ENCODE measurements around the gene MAGI1.
A peak's percentile ranks its signal among the peaks of the same experiment; 100 is the strongest.

MAGI1 gene

DNA sequence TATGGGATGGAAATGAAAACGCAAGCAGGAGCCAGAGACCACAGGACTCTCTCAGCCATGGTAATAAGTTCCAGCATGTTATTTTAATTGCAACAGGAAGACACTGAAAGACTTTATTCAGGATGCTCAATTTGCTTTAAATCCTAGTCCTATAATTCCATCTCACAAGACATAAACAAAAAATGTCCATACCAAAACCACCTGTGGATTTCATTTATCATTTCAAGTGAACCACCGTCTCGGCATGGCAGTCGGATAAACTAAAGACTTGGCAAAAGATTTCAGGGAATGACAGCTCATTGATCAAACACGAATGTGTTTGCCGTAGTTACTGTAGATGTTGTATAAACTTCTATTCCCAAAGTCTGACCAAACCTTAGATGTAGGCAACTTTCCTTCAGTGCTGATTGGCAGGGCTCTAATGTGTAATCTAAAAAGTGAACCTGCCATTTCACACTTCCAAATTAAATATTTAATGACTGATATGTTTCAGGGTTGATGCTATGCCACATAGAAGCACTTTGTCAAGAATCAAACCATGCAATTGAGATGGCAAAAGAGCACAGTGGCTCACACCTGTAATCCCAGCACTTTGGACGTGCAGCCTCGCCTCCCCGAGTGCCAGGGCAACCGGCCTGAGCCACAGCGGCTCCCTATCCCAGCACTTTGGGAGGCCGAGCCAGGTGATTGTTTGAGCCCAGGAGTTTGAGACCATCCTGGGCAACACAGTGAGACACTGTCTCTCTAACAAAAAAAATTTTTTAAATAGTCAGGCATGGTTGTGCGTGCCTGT is 331.7 kb downstream of the MAGI1 start:
- DNase-seq (ENCODE audit: low spot score) = no peak

- no peak for DNase-seq (ENCODE audit: low spot score)
These were observed 332.4 kb downstream of the MAGI1 start for GRCh38 chr3:65706301-65706700.

DNA sequence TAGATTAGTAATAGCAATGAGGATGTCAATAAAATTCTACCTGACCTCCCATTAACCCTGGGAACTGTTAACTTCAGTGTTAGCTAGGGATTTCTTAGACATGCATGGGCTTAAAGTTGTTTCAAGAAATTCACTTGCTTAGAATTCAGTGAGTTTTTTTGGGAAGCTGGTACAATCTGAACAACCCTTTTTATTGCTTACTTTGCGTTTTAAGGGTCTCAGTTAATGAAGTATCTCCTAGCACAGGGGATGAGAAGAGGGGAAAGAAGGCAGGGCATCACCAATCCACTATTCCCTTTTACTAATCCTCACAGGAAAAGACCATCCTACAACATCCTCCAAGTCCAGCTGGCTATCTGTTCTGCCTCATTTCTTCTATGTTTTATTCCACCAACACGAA is 334.9 kb downstream of the MAGI1 start:
- no peak for DNase-seq (ENCODE audit: low spot score)

DNA sequence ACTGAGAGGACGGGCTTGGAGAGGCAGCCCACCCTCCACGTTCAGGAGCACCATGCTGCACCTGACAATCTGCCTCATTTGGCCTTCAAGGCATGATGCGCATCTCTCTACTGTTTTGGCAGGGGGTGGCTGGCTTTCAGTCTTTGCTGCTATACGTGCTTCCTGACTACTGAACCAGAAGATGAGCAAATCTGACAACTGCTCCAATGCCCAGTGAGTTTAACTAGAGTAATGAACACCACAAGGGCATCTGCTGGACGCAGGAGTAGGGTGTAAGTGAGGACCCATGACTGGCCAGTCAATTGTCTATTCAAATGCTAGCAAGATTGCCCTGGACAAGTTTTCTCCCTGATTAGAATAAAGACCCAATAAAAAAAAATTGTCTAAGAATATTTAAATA is 335.7 kb downstream of the MAGI1 start:
- no peak for DNase-seq (ENCODE audit: low spot score)

GRCh38 chr3:65702202-65702601 is 336.5 kb downstream of the MAGI1 start:
- no peak for DNase-seq (ENCODE audit: low spot score)

- DNase-seq (ENCODE audit: low spot score) = no peak
These were observed 337.2 kb downstream of the MAGI1 start for GRCh38 chr3:65701516-65701915.

DNA sequence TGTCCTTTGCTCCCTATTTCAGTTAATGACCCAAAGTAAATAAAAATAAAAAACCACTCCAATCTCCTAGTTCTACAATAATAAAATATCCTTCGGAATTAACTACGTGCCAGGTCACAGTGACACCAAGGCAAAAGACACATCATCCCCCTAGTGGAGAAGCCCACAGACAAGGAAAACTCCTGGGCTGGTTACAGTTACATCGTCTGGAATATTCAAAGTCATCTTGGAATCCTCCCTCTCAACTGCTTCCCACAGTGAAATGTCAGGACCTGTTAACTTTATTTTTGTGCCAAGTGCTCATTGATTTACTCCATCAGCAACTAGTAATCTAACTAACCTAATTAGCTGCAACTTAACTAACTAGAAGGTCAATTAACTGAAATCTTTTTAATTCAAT is 349.3 kb downstream of the MAGI1 start:
- no peak for DNase-seq (ENCODE audit: low spot score)

- no peak for DNase-seq (ENCODE audit: low spot score)
These were observed 351.0 kb downstream of the MAGI1 start for GRCh38 chr3:65687741-65688140.

DNA sequence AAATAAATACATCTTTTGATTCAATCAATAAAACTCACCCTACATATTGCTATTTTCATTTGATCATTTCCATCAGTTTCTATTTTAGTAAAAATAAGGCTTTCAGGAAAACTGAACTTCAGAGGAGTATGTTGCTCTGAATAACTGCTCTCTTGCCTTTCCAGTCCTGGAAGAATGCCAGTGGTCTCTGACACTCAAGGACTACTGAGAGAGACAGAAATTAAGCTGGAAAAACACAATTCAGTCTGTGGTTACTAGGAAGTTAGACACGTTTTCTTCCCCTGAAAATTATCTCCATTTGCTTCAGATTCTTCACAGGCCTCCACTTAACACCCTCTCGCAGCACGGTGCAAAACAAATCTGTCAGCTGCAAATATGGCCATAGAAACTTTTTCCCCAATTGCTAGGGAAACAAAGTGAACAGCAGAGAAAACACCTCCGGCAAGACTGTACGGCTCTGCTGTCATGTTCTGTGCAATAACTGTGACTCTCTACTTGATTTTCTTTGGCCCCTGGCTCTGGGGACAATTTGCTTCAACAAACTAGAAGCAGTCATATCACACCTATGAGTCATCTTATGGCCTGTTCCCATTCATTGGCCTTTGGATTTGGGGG is 353.0 kb downstream of the MAGI1 start:
- DNase-seq (ENCODE audit: low spot score) = no peak

- no peak for DNase-seq (ENCODE audit: low spot score)
These were observed 360.2 kb downstream of the MAGI1 start for GRCh38 chr3:65678516-65678915.

DNA sequence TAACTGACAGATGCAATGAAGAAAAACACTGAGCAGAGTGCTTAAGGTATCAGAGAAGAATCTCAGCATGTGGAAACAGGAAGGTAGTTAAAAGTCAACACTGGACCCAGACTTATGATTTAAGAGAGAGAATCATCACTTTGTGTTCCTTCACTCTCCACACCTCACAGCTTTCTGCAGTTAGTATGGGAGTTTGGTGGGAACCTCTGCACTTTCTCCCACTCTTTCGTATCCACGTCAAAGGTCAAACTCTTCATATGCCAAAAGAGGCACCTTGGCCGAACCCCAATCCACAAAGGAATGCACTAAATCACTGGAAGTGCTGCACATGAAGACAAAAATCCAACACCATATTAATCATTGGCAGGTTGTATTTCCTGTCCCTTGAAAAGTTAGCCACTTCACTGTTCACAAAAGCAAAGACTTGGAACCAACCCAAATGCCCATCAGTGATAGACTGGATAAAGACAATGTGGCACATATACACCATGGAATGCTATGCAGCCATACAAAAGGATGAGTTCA is 361.2 kb downstream of the MAGI1 start:
- DNase-seq (ENCODE audit: low spot score) = no peak

GRCh38 chr3:65676580-65676979 is 362.1 kb downstream of the MAGI1 start:
- no peak for DNase-seq (ENCODE audit: low spot score)

GRCh38 chr3:65675011-65675410 is 363.7 kb downstream of the MAGI1 start:
- DNase-seq (ENCODE audit: low spot score) = no peak

DNA sequence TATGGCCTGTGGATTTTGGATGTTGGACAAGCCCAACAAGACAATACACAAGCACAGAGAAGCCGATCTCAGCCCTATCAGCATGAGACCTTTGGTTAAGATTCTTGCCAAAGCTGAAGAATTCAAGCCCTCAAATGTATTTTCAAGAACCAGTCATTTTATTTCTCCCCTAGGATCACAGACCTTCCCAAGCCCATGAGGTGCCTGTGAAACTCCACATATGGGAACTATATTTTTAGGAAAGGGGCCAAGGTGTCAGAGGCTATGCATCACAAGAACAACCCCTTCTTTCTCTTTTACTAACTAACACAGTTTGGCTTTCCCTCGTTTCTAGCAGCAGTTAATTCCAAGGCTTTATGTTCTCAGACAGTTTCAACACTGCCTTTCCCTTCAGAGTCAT is 364.5 kb downstream of the MAGI1 start:
- no peak for DNase-seq (ENCODE audit: low spot score)

GRCh38 chr3:65672871-65673815 is 365.6 kb downstream of the MAGI1 start:
- DNase-seq (ENCODE audit: low spot score) = peak; percentile 23

DNA sequence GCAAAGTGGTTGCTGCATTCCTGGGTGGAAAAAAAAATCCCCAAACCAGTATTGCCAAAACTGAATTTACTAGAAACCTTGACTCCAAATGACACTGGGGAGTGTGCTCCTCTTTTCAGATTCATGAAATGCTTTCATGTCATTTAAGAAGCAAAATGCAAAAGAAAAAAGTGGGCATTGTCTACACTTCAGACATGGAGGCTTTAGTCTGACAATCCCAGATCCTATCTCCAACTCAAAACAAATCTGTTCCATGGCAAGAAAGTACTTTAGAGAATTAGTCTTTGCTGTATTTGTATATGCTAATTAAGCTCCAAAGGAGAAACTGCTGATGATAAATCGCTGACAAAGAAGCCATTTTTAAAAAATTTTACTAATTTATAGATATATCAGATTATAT is 366.7 kb downstream of the MAGI1 start:
- DNase-seq (ENCODE audit: low spot score) = no peak

- no peak for DNase-seq (ENCODE audit: low spot score)
These were observed 367.7 kb downstream of the MAGI1 start for GRCh38 chr3:65671004-65671403.

- no peak for DNase-seq (ENCODE audit: low spot score)
These were observed 369.4 kb downstream of the MAGI1 start for GRCh38 chr3:65669163-65669875.

GRCh38 chr3:65667963-65668362 is 370.8 kb downstream of the MAGI1 start:
- no peak for DNase-seq (ENCODE audit: low spot score)

GRCh38 chr3:65666448-65667091 is 372.1 kb downstream of the MAGI1 start:
- DNase-seq (ENCODE audit: low spot score) = no peak

- no peak for DNase-seq (ENCODE audit: low spot score)
These were observed 372.8 kb downstream of the MAGI1 start for GRCh38 chr3:65665915-65666314.

All from hematopoietic multipotent progenitor cell treated with erythropoietin and hydrocortisone succinate and interleukin-3 and kit ligand, for 17 days (in vitro differentiated cells).